Body of pancreas (tissue), 4 donors: Measurements from ENCODE around the gene SOAT2. TPM values are rescaled to one million over a fixed set of nuclear protein-coding genes. Genes with fewer than 3 reads are reported as not detected.
A peak's percentile ranks its signal among the peaks of the same experiment; 100 is the strongest.

ENCODE experiments used
- ATAC-seq: fragments of 150-250 bp; one replicate; pipeline ENCODE4 v1.9.1; 2016
- DNase-seq, 4 donors: peaks; one replicate each; pipeline ENCODE4 v3.0.0-alpha.2; 2019
- H3K27ac ChIP-seq, 4 donors: fragments of 200-600 bp; sonication (generic); 1 replicate in 3 of 4; 2 replicates in 1 of 4; pipeline versions ENCODE4 v1.5.1 to v1.6.1; 2016 to 2019; ENCODE audit warnings: mild to moderate bottlenecking in 1 of 4, mixed read lengths in 1 of 4, moderate library complexity in 1 of 4
- H3K27me3 ChIP-seq, 2 donors: fragments of 200-600 bp; sonication (generic); one replicate each; pipeline ENCODE4 v1.6.0; 2016; ENCODE audit warnings: mild to moderate bottlenecking in 1 of 2
- H3K36me3 ChIP-seq, 2 donors: fragments of 200-600 bp; sonication (generic); replicated peaks in 1 of 2; 2 replicates each; pipeline ENCODE4 v1.5.1; 2016; ENCODE audit warnings: low read depth in 2 of 2; ENCODE audit not compliant: insufficient read depth in 1 of 2
- H3K4me1 ChIP-seq: fragments of 200-600 bp; sonication (generic); one replicate; pipeline ENCODE4 v1.6.0; 2016
- H3K4me3 ChIP-seq, 2 donors: fragments of 200-600 bp; sonication (generic); 1 replicate in 1 of 2; 2 replicates in 1 of 2; pipeline ENCODE4 v1.5.1; 2016 to 2019
- H3K9me3 ChIP-seq, 3 donors: fragments of 200-600 bp; sonication (generic); 1 replicate in 2 of 3; 2 replicates in 1 of 3; pipeline ENCODE4 v1.5.1; 2016
- CTCF ChIP-seq, 7 experiments: fragments of 450-650 bp in 4 of 7; fragments of 200-600 bp in 3 of 7; sonication (generic) in 3 of 7; IDR thresholded peaks; one replicate each; pipeline ENCODE4 v1.5.1; 2016 to 2019; ENCODE audit warnings: antibody characterized with exemption in 7 of 7
- POLR2A ChIP-seq, 3 donors: fragments of 450-650 bp; IDR thresholded peaks; one replicate each; pipeline ENCODE4 v1.6.1; 2016; ENCODE audit warnings: antibody characterized with exemption in 3 of 3, mild to moderate bottlenecking in 2 of 3
- WGBS, 2 donors: methylation state at CpG; one replicate each; pipeline ENCODE4 v1.1.5; 2017; 5-methylcytosine and 5-hydroxymethylcytosine counted together
- intact Hi-C: fragments of 100-400 bp; cut with DNase I; formaldehyde crosslinking; loops from one replicate; pipeline ENCODE4 v1.15.1; 2023
- total RNA-seq, 2 donors: library from RNA; depleted of rRNA; stranded (reverse); fragments of >200 nt; gene quantifications; one replicate each; pipeline ENCODE4 v1.1.0, GENCODE V29; 2016

Gene SOAT2
- total RNA-seq, 2 donors from 2014 or later = not detected

- peak in 3 of 4 donors; percentile 39 to 57 (median 48) for DNase-seq
- ATAC-seq = no peak
- 72 to 79% methylated on average over 11 of the region's 11 CpGs for WGBS, 2 donors
- Histone ChIP-seq H3K27me3 (no peaks in the 10 kb centered on the region), H3K4me3 (no peak overlapping the region), H3K27ac (peak overlapping the region in 2 of 4 donors; percentile 20 to 47), H3K9me3 (no peaks in the 10 kb centered on the region), H3K36me3 (peaks cover 0 to 21% of the 10 kb centered on the region in 2 donors), H3K4me1 (peaks cover 24% of the 10 kb centered on the region)
- intact Hi-C loops = no loop called here
- TF ChIP-seq CTCF (IDR thresholded peaks at IDR 0.05) (no peak), POLR2A (IDR thresholded peaks at IDR 0.05) (no peak)
Measured at GRCh38 chr12:53071591-53072551, 31.4 kb upstream of the SOAT2 start.

GRCh38 chr12:53073881-53074280, 29.4 kb upstream of the SOAT2 start:
- H3K4me3 ChIP-seq = no peak overlapping the region
- ATAC-seq (peak; percentile 30), DNase-seq (no peak)
- intact Hi-C loops = no loop called here
- TF ChIP-seq POLR2A (IDR thresholded peaks at IDR 0.05) (no peak), CTCF (IDR thresholded peaks at IDR 0.05) (no peak)
- H3K27me3 ChIP-seq = no peaks in the 10 kb centered on the region
- H3K36me3 ChIP-seq = peaks cover 0 to 20% of the 10 kb centered on the region in 2 donors
- no peak overlapping the region for H3K27ac ChIP-seq
- peaks cover 42% of the 10 kb centered on the region for H3K4me1 ChIP-seq
- 47 to 49% methylated on average over 6 of the region's 6 CpGs for WGBS, 2 donors
- no peaks in the 10 kb centered on the region for H3K9me3 ChIP-seq

- intact Hi-C loops = no loop called here
- DNase-seq (no peak), ATAC-seq (no peak)
- WGBS, 2 donors = 82% methylated on average over 11 of the region's 11 CpGs
- H3K27ac ChIP-seq = no peak overlapping the region
- no peak overlapping the region for H3K4me3 ChIP-seq
- H3K4me1 ChIP-seq = peaks cover 42% of the 10 kb centered on the region
- no peaks in the 10 kb centered on the region for H3K9me3 ChIP-seq
- TF ChIP-seq CTCF (IDR thresholded peaks at IDR 0.05) (no peak), POLR2A (IDR thresholded peaks at IDR 0.05) (no peak)
- no peaks in the 10 kb centered on the region for H3K27me3 ChIP-seq
- peaks cover 0 to 20% of the 10 kb centered on the region in 2 donors for H3K36me3 ChIP-seq
Measured at GRCh38 chr12:53074283-53074998, 28.8 kb upstream of the SOAT2 start.

GRCh38 chr12:53074999-53075370, 28.3 kb upstream of the SOAT2 start:
- no peak overlapping the region for H3K4me3 ChIP-seq
- H3K4me1 ChIP-seq = peaks cover 47% of the 10 kb centered on the region
- DNase-seq (no peak), ATAC-seq (no peak)
- H3K27me3 ChIP-seq = no peaks in the 10 kb centered on the region
- no peak for TF ChIP-seq POLR2A (IDR thresholded peaks at IDR 0.05)
- TF ChIP-seq CTCF (IDR thresholded peaks at IDR 0.05) = no peak
- no peak overlapping the region for H3K27ac ChIP-seq
- peaks cover 0 to 20% of the 10 kb centered on the region in 2 donors for H3K36me3 ChIP-seq
- 89 to 93% methylated on average over 3 of the region's 3 CpGs for WGBS, 2 donors
- intact Hi-C loops = no loop called here
- H3K9me3 ChIP-seq = no peaks in the 10 kb centered on the region
